ENCODE measurements around the gene TCL1B. TPM values are rescaled to one million over a fixed set of nuclear protein-coding genes. Genes with fewer than 3 reads are reported as not detected.

TCL1B gene
- polyA plus RNA-seq, 3 donors: not detected

- DNase-seq: no peak
- H3K9ac ChIP-seq (ENCODE audit: insufficient read depth, low read length, poor library complexity, severe bottlenecking): no peak overlapping the region
- no peaks in the 10 kb centered on the region for H3K4me1 Mint-ChIP-seq
- no peak overlapping the region for H3K4me2 ChIP-seq (replicated peaks; ENCODE audit: extremely low read depth, low read length, poor library complexity, severe bottlenecking)
- no peaks in the 10 kb centered on the region for H3K9me3 ChIP-seq (replicated peaks in 1 of 2; ENCODE audit: control insufficient read depth in 1 of 2, insufficient read depth in 1 of 2, low read length in 2 of 2)
- no peaks in the 10 kb centered on the region for H3K36me3 Mint-ChIP-seq
- H4K20me1 ChIP-seq (ENCODE audit: insufficient read depth, low read length): no peaks in the 10 kb centered on the region
- H3K4me1 ChIP-seq (ENCODE audit: control insufficient read depth in 1 of 2, insufficient read depth in 2 of 2, low read length in 2 of 2): no peaks in the 10 kb centered on the region
- intact Hi-C loops (cut with micrococcal nuclease): no loop called here
- peaks cover 4 to 10% (median 5%) of the 10 kb centered on the region in 3 donors for H3K27me3 Mint-ChIP-seq (ENCODE audit: low read depth in 3 of 3)
- no peak overlapping the region for H3K4me3 Mint-ChIP-seq
- no peak overlapping the region for H3K27ac ChIP-seq (ENCODE audit: low read depth in 1 of 2, low read length in 2 of 2)
- H3K36me3 ChIP-seq (replicated peaks in 1 of 2; ENCODE audit: control insufficient read depth in 1 of 2, insufficient read depth in 2 of 2, low read length in 2 of 2): no peaks in the 10 kb centered on the region
- TF ChIP-seq CTCF (IDR thresholded peaks at IDR 0.05): no peak
- H2AFZ ChIP-seq (ENCODE audit: insufficient read depth, low read depth, low read length, poor library complexity, severe bottlenecking): no peak overlapping the region
- peaks cover 0 to 4% (median 0%) of the 10 kb centered on the region in 7 donors for H3K9me3 Mint-ChIP-seq
- 73% methylated on average over 4 of the region's 4 CpGs for WGBS (ENCODE audit: insufficient coverage)
- H3K4me3 ChIP-seq (replicated peaks in 1 of 3; ENCODE audit: low read depth in 2 of 3, low read length in 3 of 3): no peak overlapping the region
- H3K79me2 ChIP-seq (ENCODE audit: insufficient read depth, low read length): no peaks in the 10 kb centered on the region
- H3K27ac Mint-ChIP-seq: no peak overlapping the region
- no peaks in the 10 kb centered on the region for H3K27me3 ChIP-seq (ENCODE audit: control insufficient read depth in 2 of 2, insufficient read depth in 2 of 2, low read length in 2 of 2)
Observed at GRCh38 chr14:95657454-95657853, 28.8 kb upstream of the TCL1B start.

DNA sequence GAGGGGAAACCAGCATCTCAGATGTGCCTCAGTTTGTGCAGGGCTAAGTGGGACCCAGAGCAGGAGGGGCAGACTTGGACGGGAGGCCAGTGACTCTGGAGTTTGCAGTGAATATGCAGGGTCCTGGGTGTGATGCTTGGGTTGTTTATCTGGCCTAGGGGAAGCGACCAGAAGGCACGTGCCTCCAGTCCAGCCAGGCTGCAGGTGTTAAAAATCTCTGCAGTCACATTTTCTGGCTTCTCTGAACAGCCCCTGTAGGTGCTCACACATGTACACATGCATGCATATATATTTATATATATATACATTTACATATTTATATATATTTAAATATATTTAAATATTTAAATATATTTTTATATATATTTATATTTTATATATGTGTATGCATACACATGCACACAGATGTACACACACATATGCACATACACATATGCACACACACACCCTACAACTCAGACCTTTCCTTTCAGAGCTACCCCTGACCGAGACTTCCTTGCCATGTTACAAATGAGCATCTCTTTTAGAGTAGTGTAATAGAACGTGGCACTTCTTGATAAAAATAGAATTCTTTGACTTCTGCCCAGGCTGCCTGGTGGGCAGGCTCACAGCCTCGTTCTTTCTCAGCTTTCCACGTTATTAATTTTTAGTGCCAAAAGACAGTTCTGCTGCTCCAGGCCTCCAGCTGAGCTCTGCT, 26.8 kb upstream of the TCL1B start:
- H3K4me3 ChIP-seq (replicated peaks in 1 of 3; ENCODE audit: low read depth in 2 of 3, low read length in 3 of 3): no peak overlapping the region
- no peak for TF ChIP-seq CTCF (IDR thresholded peaks at IDR 0.05)
- 93% methylated on average over 4 of the region's 7 CpGs for WGBS (ENCODE audit: insufficient coverage)
- H3K27me3 ChIP-seq (ENCODE audit: control insufficient read depth in 2 of 2, insufficient read depth in 2 of 2, low read length in 2 of 2): no peaks in the 10 kb centered on the region
- no peaks in the 10 kb centered on the region for H3K36me3 ChIP-seq (replicated peaks in 1 of 2; ENCODE audit: control insufficient read depth in 1 of 2, insufficient read depth in 2 of 2, low read length in 2 of 2)
- Mint-ChIP-seq H3K4me1 (no peaks in the 10 kb centered on the region), H3K27ac (no peak overlapping the region), H3K36me3 (no peaks in the 10 kb centered on the region), H3K9me3 (peaks cover 0 to 4% (median 0%) of the 10 kb centered on the region in 7 donors), H3K4me3 (no peak overlapping the region), H3K27me3 (ENCODE audit: low read depth in 3 of 3) (peaks cover 2 to 9% (median 4%) of the 10 kb centered on the region in 3 donors)
- no peak overlapping the region for H2AFZ ChIP-seq (ENCODE audit: insufficient read depth, low read depth, low read length, poor library complexity, severe bottlenecking)
- H3K79me2 ChIP-seq (ENCODE audit: insufficient read depth, low read length): no peaks in the 10 kb centered on the region
- H3K4me1 ChIP-seq (ENCODE audit: control insufficient read depth in 1 of 2, insufficient read depth in 2 of 2, low read length in 2 of 2): no peaks in the 10 kb centered on the region
- intact Hi-C loops (cut with micrococcal nuclease): no loop called here
- no peak for DNase-seq
- H3K9ac ChIP-seq (ENCODE audit: insufficient read depth, low read length, poor library complexity, severe bottlenecking): no peak overlapping the region
- H3K9me3 ChIP-seq (replicated peaks in 1 of 2; ENCODE audit: control insufficient read depth in 1 of 2, insufficient read depth in 1 of 2, low read length in 2 of 2): no peaks in the 10 kb centered on the region
- H3K4me2 ChIP-seq (replicated peaks; ENCODE audit: extremely low read depth, low read length, poor library complexity, severe bottlenecking): no peak overlapping the region
- no peak overlapping the region for H3K27ac ChIP-seq (ENCODE audit: low read depth in 1 of 2, low read length in 2 of 2)
- no peaks in the 10 kb centered on the region for H4K20me1 ChIP-seq (ENCODE audit: insufficient read depth, low read length)

Measured in CD14-positive monocyte (primary cell).